Retina (tissue), 1 donor: ENCODE measurements around the gene RBM28.
"Not testable (repeated sequence)": the region's sequence is repeated elsewhere in the genome, so short reads cannot be mapped to it uniquely, and the experiment has no call there.

Experiments
- DNase-seq: peaks from one replicate; pipeline ENCODE4 v3.0.0-alpha.2; 2016

Gene RBM28

GRCh38 chr7:128347647-128348097, 4.0 kb upstream of the RBM28 start:
- DNase-seq = peak; percentile 43

- no peak for DNase-seq
Observed at GRCh38 chr7:128344431-128344774, 695 bp upstream of the RBM28 start.

- no peak for DNase-seq
Observed at GRCh38 chr7:128341733-128342132, 2.0 kb downstream of the RBM28 start.

- DNase-seq = no peak
Observed at GRCh38 chr7:128335730-128336129, 8.0 kb downstream of the RBM28 start.

- DNase-seq = no peak
Observed at GRCh38 chr7:128324368-128324680, 19.4 kb downstream of the RBM28 start.

GRCh38 chr7:128323459-128324367, 20.0 kb downstream of the RBM28 start:
- no peak for DNase-seq

GRCh38 chr7:128323040-128323439, 20.7 kb downstream of the RBM28 start:
- no peak for DNase-seq

GRCh38 chr7:128322040-128322643, 21.6 kb downstream of the RBM28 start:
- no peak for DNase-seq

- DNase-seq = no peak
Observed at GRCh38 chr7:128321044-128321422, 22.7 kb downstream of the RBM28 start.

- no peak for DNase-seq
Observed at GRCh38 chr7:128318691-128319090, 25.0 kb downstream of the RBM28 start.

- no peak for DNase-seq
Observed at GRCh38 chr7:128311013-128311412, 32.7 kb downstream of the RBM28 start.

GRCh38 chr7:128310499-128310898, 33.2 kb downstream of the RBM28 start:
- peak; percentile 12 for DNase-seq

- DNase-seq = peak; percentile 61
Observed at GRCh38 chr7:128309976-128310375, 33.7 kb downstream of the RBM28 start.

GRCh38 chr7:128309124-128309523, 34.6 kb downstream of the RBM28 start:
- no peak for DNase-seq

- DNase-seq = no peak
Observed at GRCh38 chr7:128307061-128307460, 36.6 kb downstream of the RBM28 start.

- DNase-seq = no peak
Observed at GRCh38 chr7:128304212-128304611, 39.5 kb downstream of the RBM28 start.

GRCh38 chr7:128303643-128304042, 40.1 kb downstream of the RBM28 start:
- DNase-seq = no peak

- DNase-seq = no peak
Observed at GRCh38 chr7:128303133-128303532, 40.6 kb downstream of the RBM28 start.

GRCh38 chr7:128302139-128302538, 41.6 kb downstream of the RBM28 start:
- peak; percentile 38 for DNase-seq

GRCh38 chr7:128299109-128299607, 44.5 kb downstream of the RBM28 start:
- DNase-seq = no peak

GRCh38 chr7:128298004-128298403, 45.7 kb downstream of the RBM28 start:
- DNase-seq = not testable (repeated sequence)

- DNase-seq = no peak
Observed at GRCh38 chr7:128287556-128287955, 56.2 kb downstream of the RBM28 start.

GRCh38 chr7:128284102-128284501, 59.6 kb downstream of the RBM28 start:
- DNase-seq = no peak

- DNase-seq = no peak
Observed at GRCh38 chr7:128281605-128282380, 61.9 kb downstream of the RBM28 start.
